GM23248 (cell line): ENCODE measurements around the gene CCDC183.

ENCODE experiments used
- EZH2 ChIP-seq: fragments of 200-600 bp; sonication (generic); IDR thresholded peaks from 2 replicates; pipeline ENCODE4 v1.6.1; 2018; ENCODE audit warnings: antibody characterized with exemption, mild to moderate bottlenecking; ENCODE audit not compliant: insufficient read depth, poor library complexity, severe bottlenecking
- EZH2phosphoT487 ChIP-seq: fragments of 200-600 bp; sonication (generic); IDR thresholded peaks from 2 replicates; pipeline ENCODE4 v1.6.1; 2018; ENCODE audit warnings: antibody characterized with exemption, moderate library complexity, mild to moderate bottlenecking, low read depth; ENCODE audit not compliant: insufficient read depth

DNA sequence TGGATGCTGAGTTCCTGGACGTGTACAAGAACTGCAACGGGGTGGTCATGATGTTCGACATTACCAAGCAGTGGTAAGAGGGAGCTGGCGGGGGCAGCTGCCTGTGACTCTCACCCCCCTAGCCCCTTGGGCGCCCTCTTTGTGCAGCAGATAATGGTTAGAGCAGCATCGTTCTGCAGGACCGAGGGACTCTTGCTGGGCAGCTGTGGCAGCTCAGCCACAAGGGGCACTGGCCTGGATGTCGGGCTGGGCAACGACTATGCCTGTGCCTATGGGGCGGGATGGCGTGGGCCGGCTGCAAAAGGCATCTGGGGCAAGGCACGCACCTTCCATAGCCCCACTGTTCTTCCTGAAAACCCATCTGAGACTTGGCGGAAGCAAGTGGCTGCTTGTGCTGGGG is 33.3 kb downstream of the CCDC183 start:
- TF ChIP-seq EZH2 (no peak), EZH2phosphoT487 (no peak)
